LNCAP (cell line): Measurements from ENCODE around the gene VGLL3.

Experiments
- CTCF ChIP-seq: fragments of 450-650 bp; IDR thresholded peaks from 2 replicates; pipeline ENCODE4 v1.5.1; 2017; ENCODE audit warnings: mild to moderate bottlenecking

VGLL3 gene

GRCh38 chr3:87006844-87007439, 16.0 kb upstream of the VGLL3 start:
- TF ChIP-seq CTCF, result peak; percentile 68

GRCh38 chr3:87004883-87005282, 13.9 kb upstream of the VGLL3 start:
- no peak for TF ChIP-seq CTCF

GRCh38 chr3:87002346-87002745, 11.4 kb upstream of the VGLL3 start:
- TF ChIP-seq CTCF, result no peak

- no peak for TF ChIP-seq CTCF
Observed at GRCh38 chr3:87001473-87002098, 10.6 kb upstream of the VGLL3 start.

GRCh38 chr3:87000940-87001339, 10.0 kb upstream of the VGLL3 start:
- no peak for TF ChIP-seq CTCF

GRCh38 chr3:86998569-86998968, 7.6 kb upstream of the VGLL3 start:
- TF ChIP-seq CTCF, result no peak

GRCh38 chr3:86996261-86996955, 5.5 kb upstream of the VGLL3 start:
- TF ChIP-seq CTCF, result no peak
